HepG2 (cell line): ENCODE measurements around the gene EML2. TPM values are rescaled to one million over a fixed set of nuclear protein-coding genes. Genes with fewer than 3 reads are reported as not detected.

Experiments
- ATAC-seq: fragments of 200-7000 bp; cut with Tn5 transposase; 3 replicates; pipeline ENCODE4 v1.9.1; 2020; ENCODE audit warnings: mild to moderate bottlenecking, moderate library complexity
- BruUV-seq: library from RNA; stranded (reverse); fragments of 400-500 nt; replicated peaks from 2 replicates; lab custom pipeline; 2021; lab: Mats Ljungman, UMichigan
- CTCF ChIA-PET: fragments of 300-600 bp; formaldehyde crosslinking; extraction: SDS; loops from one replicate; lab custom pipeline; 2021; ENCODE audit warnings: low total read pairs, inconsistent platforms, low intra/inter-chr PET ratio; lab: Yijun Ruan, JAX
- POLR2A ChIA-PET: fragments of 350-600 bp; sonication (Branson Sonifier 250); formaldehyde crosslinking; loops from one replicate; lab custom pipeline; 2020; ENCODE audit warnings: antibody characterized with exemption, inconsistent platforms; lab: Yijun Ruan, JAX
- DNase-seq: peaks from one replicate; pipeline ENCODE4 v3.0.0-alpha.2; 2015; ENCODE audit warnings: low spot score
- FAIRE-seq: peaks from 3 replicates; lab custom pipeline; 2011; peaks lifted over from hg19 to GRCh38; lab: Jason Lieb, UNC
- H2AFZ ChIP-seq: one replicate; pipeline ENCODE4 v1.6.1; 2011; ENCODE audit warnings: low read length, inconsistent platforms
- H3K27ac ChIP-seq: fragments of 300-600 bp; 3 replicates; pipeline ENCODE4 v1.8.0; 2011; ENCODE audit warnings: mixed run types, mild to moderate bottlenecking, mixed read lengths, low read length, inconsistent platforms; ENCODE audit not compliant: insufficient read depth; ENCODE audit errors: extremely low read length
- H3K27me3 ChIP-seq, 2 experiments: fragments of 200-600 bp in 1 of 2; 2 replicates in 1 of 2; 3 replicates in 1 of 2; pipeline versions ENCODE4 v1.6.0 to v1.8.0; 2011; ENCODE audit warnings: low read length in 2 of 2, mild to moderate bottlenecking in 2 of 2, moderate library complexity in 2 of 2, inconsistent platforms in 1 of 2; ENCODE audit not compliant: insufficient read depth in 2 of 2, control insufficient read depth in 1 of 2
- H3K36me3 ChIP-seq, 2 experiments: fragments of 200-600 bp in 1 of 2; replicated peaks in 1 of 2; 2 replicates in 1 of 2; 3 replicates in 1 of 2; pipeline versions ENCODE4 v1.5.1 to v1.8.0; 2011; ENCODE audit warnings: low read length in 2 of 2, inconsistent platforms in 1 of 2; ENCODE audit not compliant: insufficient read depth in 2 of 2, control insufficient read depth in 1 of 2
- H3K4me1 ChIP-seq: 2 replicates; pipeline ENCODE4 v1.5.1; 2012; ENCODE audit warnings: low read length, inconsistent platforms; ENCODE audit not compliant: insufficient read depth
- H3K4me2 ChIP-seq: 2 replicates; pipeline ENCODE4 v1.6.0; 2011; ENCODE audit warnings: low read depth, low read length, inconsistent platforms
- H3K4me3 ChIP-seq, 3 experiments: fragments of 200-600 bp in 1 of 3; sonication (generic), shearing (Covaris generic) in 1 of 3; replicated peaks in 1 of 3; 2 replicates each; pipeline ENCODE4 v1.5.1; 2011 to 2016; ENCODE audit warnings: low read length in 3 of 3, inconsistent platforms in 2 of 3, low read depth in 2 of 3, mild to moderate bottlenecking in 2 of 3, control low read depth in 1 of 3, mixed read lengths in 1 of 3; ENCODE audit not compliant: insufficient read depth in 1 of 3
- H3K79me2 ChIP-seq: one replicate; pipeline ENCODE4 v1.6.1; 2011; ENCODE audit warnings: low read length, inconsistent platforms; ENCODE audit not compliant: insufficient read depth
- H3K9ac ChIP-seq: 2 replicates; pipeline ENCODE4 v1.6.0; 2011; ENCODE audit warnings: mild to moderate bottlenecking, low read depth, low read length, inconsistent platforms; ENCODE audit not compliant: insufficient read depth
- H3K9me3 ChIP-seq: 2 replicates; pipeline ENCODE4 v1.5.1; 2012; ENCODE audit warnings: mild to moderate bottlenecking, low read length
- H4K20me1 ChIP-seq: 2 replicates; pipeline ENCODE4 v1.6.0; 2011; ENCODE audit warnings: inconsistent platforms, mild to moderate bottlenecking, low read length, moderate library complexity; ENCODE audit not compliant: insufficient read depth
- ATM ChIP-seq: fragments of 450-650 bp; IDR thresholded peaks from 2 replicates; pipeline ENCODE4 v1.7.1; 2017; ENCODE audit warnings: mild to moderate bottlenecking, borderline replicate concordance
- FOXA1 ChIP-seq, 2 experiments: fragments of 450-650 bp in 1 of 2; sonication (generic) in 1 of 2; formaldehyde crosslinking in 1 of 2; IDR thresholded peaks; 2 replicates each; pipeline versions ENCODE4 v1.4.0 to v1.6.1; 2016 to 2020; ENCODE audit warnings: missing genetic modification reagents in 1 of 2
- FOXJ3 ChIP-seq: sonication (generic); formaldehyde crosslinking; IDR thresholded peaks from 2 replicates; pipeline ENCODE4 v1.4.0; 2020; ENCODE audit warnings: missing genetic modification reagents, mild to moderate bottlenecking, borderline replicate concordance
- KDM5B ChIP-seq: sonication (generic); formaldehyde crosslinking; IDR thresholded peaks from 2 replicates; pipeline ENCODE4 v1.4.0; 2020; ENCODE audit warnings: missing genetic modification reagents, mild to moderate bottlenecking, borderline replicate concordance
- KLF13 ChIP-seq: sonication (generic); formaldehyde crosslinking; IDR thresholded peaks from 2 replicates; pipeline ENCODE4 v1.4.0; 2020; ENCODE audit warnings: mild to moderate bottlenecking, missing genetic modification reagents
- MTA1 ChIP-seq: sonication (generic); formaldehyde crosslinking; IDR thresholded peaks from 2 replicates; pipeline ENCODE4 v1.4.0; 2020; ENCODE audit warnings: missing genetic modification reagents, mild to moderate bottlenecking, borderline replicate concordance
- NAIF1 ChIP-seq: sonication (generic); formaldehyde crosslinking; IDR thresholded peaks from 2 replicates; pipeline ENCODE4 v1.5.0; 2020; ENCODE audit warnings: mild to moderate bottlenecking, missing genetic modification reagents, borderline replicate concordance
- POGK ChIP-seq: sonication (generic); formaldehyde crosslinking; conservative IDR thresholded peaks from 2 replicates; pipeline ENCODE4 v1.8.0; 2022; ENCODE audit warnings: mild to moderate bottlenecking, moderate library complexity, missing genetic modification reagents
- RAD21 ChIP-seq: fragments of 450-650 bp; formaldehyde crosslinking; IDR thresholded peaks from 2 replicates; pipeline ENCODE4 v1.5.0; 2020; ENCODE audit warnings: mild to moderate bottlenecking
- SRSF9 ChIP-seq: fragments of 200-400 bp; formaldehyde crosslinking; IDR thresholded peaks from 2 replicates; pipeline ENCODE4 v1.6.1; 2018; ENCODE audit warnings: borderline replicate concordance, mild to moderate bottlenecking, low read depth, low read length; ENCODE audit not compliant: insufficient read depth, poor library complexity, severe bottlenecking
- STAT5B ChIP-seq: sonication (generic); formaldehyde crosslinking; IDR thresholded peaks from 2 replicates; pipeline ENCODE4 v1.4.0; 2020; ENCODE audit warnings: missing genetic modification reagents
- TGIF2 ChIP-seq: IDR thresholded peaks from 2 replicates; pipeline ENCODE4 v1.6.1; 2016; ENCODE audit warnings: control low read depth, missing compliant biosample characterization
- THYN1 ChIP-seq: sonication (generic); formaldehyde crosslinking; IDR thresholded peaks from 2 replicates; pipeline ENCODE4 v1.8.1; 2023; ENCODE audit warnings: low read depth, mild to moderate bottlenecking, moderate library complexity, missing genetic modification reagents, borderline replicate concordance
- ZMYM2 ChIP-seq: sonication (generic); formaldehyde crosslinking; IDR thresholded peaks from 2 replicates; pipeline ENCODE4 v1.8.0; 2022; ENCODE audit warnings: mild to moderate bottlenecking, missing genetic modification reagents
- ZNF224 ChIP-seq: sonication (generic); formaldehyde crosslinking; IDR thresholded peaks from 2 replicates; pipeline ENCODE4 v1.5.0; 2020; ENCODE audit warnings: mild to moderate bottlenecking, missing genetic modification reagents
- ZNF232 ChIP-seq: sonication (generic); formaldehyde crosslinking; IDR thresholded peaks from 2 replicates; pipeline ENCODE4 v1.4.0; 2020; ENCODE audit warnings: missing genetic modification reagents, borderline replicate concordance
- ZNF260 ChIP-seq: sonication (generic); formaldehyde crosslinking; IDR thresholded peaks from 2 replicates; pipeline ENCODE4 v1.4.0; 2020; ENCODE audit warnings: missing genetic modification reagents, low read depth, mild to moderate bottlenecking, borderline replicate concordance
- ZNF609 ChIP-seq: sonication (generic); formaldehyde crosslinking; IDR thresholded peaks from 2 replicates; pipeline ENCODE4 v1.4.0; 2020; ENCODE audit warnings: mild to moderate bottlenecking, missing genetic modification reagents, borderline replicate concordance
- ZNF790 ChIP-seq: sonication (generic); formaldehyde crosslinking; IDR thresholded peaks from 2 replicates; pipeline ENCODE4 v1.8.0; 2022; ENCODE audit warnings: missing genetic modification reagents, mild to moderate bottlenecking, borderline replicate concordance
- WGBS: methylation state at CpG from one replicate; pipeline ENCODE4 v1.1.6; 2017; ENCODE audit warnings: low lambda C conversion rate; 5-methylcytosine and 5-hydroxymethylcytosine counted together
- in situ Hi-C: cut with HindIII; loops from 2 replicates; pipeline ENCODE4 v1.10.0; 2017; ENCODE audit warnings: low pct_unique_long_range_greater_than_20kb; ENCODE audit not compliant: extremely low pct_ligation_motif_present
- intact Hi-C: fragments of 100-400 bp; cut with micrococcal nuclease; formaldehyde crosslinking; loops from one replicate; pipeline ENCODE4 v1.10.0; 2022; ENCODE audit not compliant: unreplicated experiment
- polyA plus RNA-seq, 8 experiments: library from polyadenylated mRNA; depleted of rRNA in 3 of 8; stranded (reverse) in 7 of 8; unstranded in 1 of 8; fragments of >200 nt; fragmentation: Illumina TruSeq in 4 of 8; extraction: Trizol in 4 of 8; gene quantifications; 2 replicates each; pipeline versions ENCODE4 v1.2.1 to v1.2.3, GENCODE V29; 2011 to 2016; ENCODE audit warnings: low read depth in 4 of 8, missing spikeins in 1 of 8, mixed read lengths in 1 of 8; ENCODE audit not compliant: insufficient read depth in 1 of 8
- total RNA-seq, 5 experiments: library from RNA; depleted of rRNA; stranded (reverse); fragments of >200 nt; fragmentation: Illumina TruSeq; extraction: Trizol; gene quantifications; 2 replicates each; pipeline ENCODE4 v1.2.3, GENCODE V29; 2016; ENCODE audit warnings: low read depth in 1 of 5

Gene EML2
- total and polyA plus RNA-seq, 2 of the 13 experiments (the other 11 are each of a cell fraction or from before 2014, with no cell fraction given): 7.3 to 12.9 TPM

- no peak for DNase-seq
- Histone ChIP-seq H3K4me2 (no peak overlapping the region), H4K20me1 (no peaks in the 10 kb centered on the region), H3K9me3 (no peaks in the 10 kb centered on the region), H3K27ac (peak overlapping the region; percentile 18), H3K27me3 (no peaks in the 10 kb centered on the region), H3K9ac (no peak overlapping the region), H2AFZ (no peak overlapping the region), H3K79me2 (peaks cover 37% of the 10 kb centered on the region), H3K4me1 (peaks cover 79% of the 10 kb centered on the region), H3K4me3 (no peak overlapping the region), H3K36me3 (peaks cover 0 to 6% of the 10 kb centered on the region in 2 experiments; a peak in 1 of 5 replicates)
- no peak for FAIRE-seq
- ChIA-PET CTCF (no interaction called here), POLR2A (no interaction called here)
- no peak for ATAC-seq
- WGBS: 97% methylated on average over 5 of the region's 5 CpGs
- TF ChIP-seq KDM5B (CRISPR knock-in tag) (no peak), STAT5B (CRISPR knock-in tag) (no peak), NAIF1 (CRISPR knock-in tag) (no peak), ZMYM2 (CRISPR knock-in tag) (no peak), TGIF2 (no peak), ZNF260 (CRISPR knock-in tag) (no peak), FOXA1 (IDR thresholded peaks at IDR 0.05) (no peak), FOXA1 (CRISPR knock-in tag; IDR thresholded peaks at IDR 0.05) (no peak), ZNF790 (CRISPR knock-in tag) (no peak), POGK (CRISPR knock-in tag) (no peak), THYN1 (CRISPR knock-in tag) (no peak), KLF13 (CRISPR knock-in tag) (no peak), ATM (no peak), SRSF9 (no peak), FOXJ3 (no peak), ZNF232 (CRISPR knock-in tag) (no peak), RAD21 (no peak), ZNF609 (no peak), MTA1 (no peak), ZNF224 (CRISPR knock-in tag) (no peak)
- in situ Hi-C loops (no loop called here), intact Hi-C loops (no loop called here)
- BruUV-seq: no TSS peak
Measured at GRCh38 chr19:45578861-45579260, 60.3 kb downstream of the EML2 start.
